Immature natural killer cell (primary cell): ENCODE measurements around the gene HAX1. TPM values are rescaled to one million over a fixed set of nuclear protein-coding genes. Genes with fewer than 3 reads are reported as not detected.

Source experiments
- DNase-seq, 3 donors: peaks; one replicate each; pipeline ENCODE4 v3.0.0; 2022; ENCODE audit warnings: mixed read lengths in 1 of 3
- H3K27ac Mint-ChIP-seq, 6 donors: one replicate each; pipeline ENCODE4 v1.8.0; 2020; ENCODE audit warnings: mixed read lengths in 6 of 6, mild to moderate bottlenecking in 5 of 6, inconsistent platforms in 4 of 6, moderate library complexity in 3 of 6
- H3K27me3 Mint-ChIP-seq, 3 donors: one replicate each; pipeline ENCODE4 v1.8.0; 2020 to 2021; ENCODE audit warnings: low read depth in 3 of 3, mild to moderate bottlenecking in 3 of 3, mixed read lengths in 3 of 3, moderate library complexity in 3 of 3, inconsistent platforms in 1 of 3
- H3K36me3 Mint-ChIP-seq, 3 donors: one replicate each; pipeline ENCODE4 v1.8.0; 2020; ENCODE audit warnings: mixed read lengths in 3 of 3, inconsistent platforms in 2 of 3, mild to moderate bottlenecking in 2 of 3
- H3K4me1 Mint-ChIP-seq, 2 donors: one replicate each; pipeline ENCODE4 v1.8.0; 2020; ENCODE audit warnings: inconsistent platforms in 2 of 2, mild to moderate bottlenecking in 2 of 2, mixed read lengths in 2 of 2, moderate library complexity in 1 of 2
- H3K4me3 Mint-ChIP-seq, 5 donors: one replicate each; pipeline ENCODE4 v1.8.0; 2020; ENCODE audit warnings: mild to moderate bottlenecking in 5 of 5, mixed read lengths in 5 of 5, inconsistent platforms in 3 of 5, moderate library complexity in 3 of 5
- H3K9me3 Mint-ChIP-seq, 6 donors: one replicate each; pipeline ENCODE4 v1.8.0; 2020; ENCODE audit warnings: mild to moderate bottlenecking in 6 of 6, mixed read lengths in 6 of 6, inconsistent platforms in 4 of 6, moderate library complexity in 3 of 6
- polyA plus RNA-seq, 3 donors: library from polyadenylated mRNA; unstranded; fragments of 300-500 nt; fragmentation: Illumina TruSeq; gene quantifications; one replicate each; pipeline ENCODE4 v1.2.3, GENCODE V29; 2021

Gene HAX1
- polyA plus RNA-seq, 3 donors from 2014 or later = 119 to 207 (median 139) TPM

DNA sequence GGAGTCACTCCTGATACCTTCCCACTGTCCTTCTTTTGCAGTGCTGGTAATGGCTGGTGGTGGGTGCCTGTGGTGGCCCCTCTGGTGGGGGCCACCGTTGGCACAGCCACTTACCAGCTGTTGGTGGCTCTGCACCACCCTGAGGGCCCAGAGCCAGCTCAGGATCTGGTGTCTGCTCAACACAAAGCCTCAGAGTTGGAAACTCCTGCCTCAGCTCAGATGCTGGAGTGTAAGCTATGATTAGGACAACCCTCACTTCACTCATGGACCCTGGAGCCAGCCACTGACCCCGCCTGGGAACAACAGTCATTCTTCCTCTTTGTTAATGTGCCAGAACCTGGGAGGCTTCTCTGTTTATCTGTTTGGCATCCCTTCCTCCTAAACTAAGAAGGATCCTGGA lies 51.8 kb downstream of the HAX1 start:
- DNase-seq = no peak
- Mint-ChIP-seq H3K4me1 (peaks cover 37 to 39% of the 10 kb centered on the region in 2 donors), H3K9me3 (peaks cover 0 to 1% (median 0%) of the 10 kb centered on the region in 6 donors), H3K27ac (peak overlapping the region in 2 of 6 donors; percentile 22 to 88), H3K36me3 (no peaks in the 10 kb centered on the region), H3K27me3 (peaks cover 5 to 7% (median 7%) of the 10 kb centered on the region in 3 donors), H3K4me3 (peak overlapping the region in 4 of 5 donors; percentile 92 to 96 (median 94))

- H3K36me3 Mint-ChIP-seq = no peaks in the 10 kb centered on the region
- H3K4me3 Mint-ChIP-seq = peak within 1 kb of the TSS; percentile 93 to 96 (median 94)
- peaks cover 4 to 7% (median 5%) of the 10 kb centered on the region in 3 donors for H3K27me3 Mint-ChIP-seq
- DNase-seq = peak; percentile 81 to 83 (median 82)
- H3K9me3 Mint-ChIP-seq = peaks cover 0 to 1% (median 0%) of the 10 kb centered on the region in 6 donors
- H3K4me1 Mint-ChIP-seq = peaks cover 43 to 46% of the 10 kb centered on the region in 2 donors
- H3K27ac Mint-ChIP-seq = peak within 1 kb of the TSS; percentile 88 to 95 (median 92)
These were observed 52.5 kb downstream of the HAX1 start, which contains the start of gene ATP8B2 for GRCh38 chr1:154324669-154325582. ATP8B2 (plus strand) TSS chr1:154325525; CDS start chr1:154328142, 2,617 bp downstream.

Other genes starting within 250 kb of the HAX1 start
- gene NUP210L, start 117.6 kb upstream of the HAX1 start, polyA plus RNA-seq = under 1 TPM in 1 of 3 donors, not detected in 2; 0.13 TPM
- 1,000 to 10,000 TPM; 1,142 to 1,239 (median 1,223) TPM for gene TPM3, start 80.5 kb upstream of the HAX1 start, polyA plus RNA-seq
- gene CFAP141, start 66.3 kb upstream of the HAX1 start, polyA plus RNA-seq = not detected
- 10 to 100 TPM; 23.1 to 72.4 (median 52.4) TPM for gene UBAP2L, start 51.7 kb upstream of the HAX1 start, polyA plus RNA-seq
- gene AQP10, start 48.5 kb downstream of the HAX1 start, polyA plus RNA-seq = under 1 TPM in 1 of 3 donors, not detected in 2; 0.24 TPM
- 10 to 100 TPM in 2 of 3 donors, 1 to 10 TPM in 1; 8.5 to 27.4 (median 16.5) TPM for gene ATP8B2, start 52.9 kb downstream of the HAX1 start, polyA plus RNA-seq
- gene IL6R, start 132.7 kb downstream of the HAX1 start, polyA plus RNA-seq = 1 to 10 TPM in 2 of 3 donors, under 1 TPM in 1; 0.50 to 4.2 (median 2.6) TPM
- gene TDRD10, start 229.6 kb downstream of the HAX1 start, polyA plus RNA-seq = not detected
- under 1 TPM in 1 of 3 donors, not detected in 2; 0.13 TPM for gene SHE, start 229.8 kb downstream of the HAX1 start, polyA plus RNA-seq